Stomach (tissue), 9 donors: ENCODE results near the gene TUBA1B. TPM values are rescaled to one million over a fixed set of nuclear protein-coding genes. Genes with fewer than 3 reads are reported as not detected.

ENCODE experiments used
- DNase-seq, 2 donors: peaks; one replicate each; pipeline versions ENCODE4 v3.0.0 to v3.0.0-alpha.2; 2013 to 2019
- H3K27ac ChIP-seq, 5 donors: fragments of 200-600 bp in 4 of 5; sonication (generic) in 4 of 5; one replicate each; pipeline ENCODE4 v1.5.1; 2013 to 2019; ENCODE audit warnings: mild to moderate bottlenecking in 1 of 5, moderate library complexity in 1 of 5
- H3K27me3 ChIP-seq, 3 donors: fragments of 200-600 bp; sonication (generic); one replicate each; pipeline ENCODE4 v1.5.1; 2017 to 2019; ENCODE audit warnings: mixed run types in 1 of 3
- H3K36me3 ChIP-seq, 4 donors: fragments of 200-600 bp; sonication (generic); 1 replicate in 3 of 4; 2 replicates in 1 of 4; pipeline ENCODE4 v1.5.1; 2016 to 2019
- H3K4me1 ChIP-seq, 4 donors: fragments of 200-600 bp; sonication (generic); one replicate each; pipeline ENCODE4 v1.5.1; 2016 to 2019
- H3K4me3 ChIP-seq, 4 donors: fragments of 200-600 bp; sonication (generic) in 3 of 4; one replicate each; pipeline ENCODE4 v1.5.1; 2016 to 2019; ENCODE audit warnings: mild to moderate bottlenecking in 1 of 4
- H3K9me3 ChIP-seq, 4 donors: fragments of 200-600 bp; sonication (generic); one replicate each; pipeline ENCODE4 v1.5.1; 2016 to 2019
- CTCF ChIP-seq, 7 experiments: fragments of 450-650 bp in 4 of 7; fragments of 200-600 bp in 3 of 7; sonication (generic) in 3 of 7; IDR thresholded peaks; one replicate each; pipeline ENCODE4 v1.5.1; 2016 to 2019; ENCODE audit warnings: antibody characterized with exemption in 7 of 7, control low read depth in 2 of 7, mild to moderate bottlenecking in 1 of 7
- EP300 ChIP-seq: sonication (generic); formaldehyde crosslinking; IDR thresholded peaks from one replicate; pipeline ENCODE4 v1.6.1; 2017; ENCODE audit warnings: antibody characterized with exemption
- POLR2A ChIP-seq, 4 donors: fragments of 450-650 bp; IDR thresholded peaks; one replicate each; pipeline ENCODE4 v1.6.1; 2016; ENCODE audit warnings: antibody characterized with exemption in 4 of 4, control low read depth in 2 of 4, mild to moderate bottlenecking in 1 of 4, moderate library complexity in 1 of 4
- POLR2AphosphoS5 ChIP-seq, 3 donors: sonication (generic); formaldehyde crosslinking; IDR thresholded peaks; one replicate each; pipeline ENCODE4 v1.6.1; 2016; ENCODE audit warnings: antibody characterized with exemption in 3 of 3
- WGBS, 5 donors: extraction: QIAGEN DNeasy Blood & Tissue Kit in 3 of 5; methylation state at CpG; one replicate each; pipeline versions ENCODE4 v1.1.5 to v1.1.7; 2013 to 2018; 5-methylcytosine and 5-hydroxymethylcytosine counted together
- intact Hi-C: fragments of 100-400 bp; cut with DNase I; formaldehyde crosslinking; loops from one replicate; pipeline ENCODE4 v1.15.1; 2023; ENCODE audit warnings: low total_unique reads
- polyA plus RNA-seq, 3 donors: library from polyadenylated mRNA; stranded (reverse); fragments of 200-250 nt; gene quantifications; one replicate each; pipeline ENCODE4 v1.2.3, GENCODE V29; 2013
- total RNA-seq, 5 donors: library from RNA; depleted of rRNA; stranded (reverse); fragments of >200 nt; gene quantifications; one replicate each; pipeline versions ENCODE4 v1.1.0 to v1.2.3, GENCODE V29; 2014 to 2016
- donor health status: healthy with polysubstance abuse.
- donor health status: Bipolar disorder and iron deficiency.
- donor health status: healthy.

Gene TUBA1B
- total and polyA plus RNA-seq, 8 donors, result 205 to 710 (median 390) TPM

GRCh38 chr12:49147384-49147783 is 16.2 kb upstream of the TUBA1B start:
- H3K9me3 ChIP-seq, result no peaks in the 10 kb centered on the region
- H3K27me3 ChIP-seq, result no peaks in the 10 kb centered on the region
- TF ChIP-seq POLR2A (IDR thresholded peaks at IDR 0.05) (no peak), EP300 (no peak), POLR2AphosphoS5 (IDR thresholded peaks at IDR 0.05) (no peak), CTCF (IDR thresholded peaks at IDR 0.05) (no peak)
- H3K36me3 ChIP-seq, result no peaks in the 10 kb centered on the region
- H3K4me3 ChIP-seq, result no peak overlapping the region
- intact Hi-C loops, result no loop called here
- 93 to 100% (median 96%) methylated on average over 2 of the region's 2 CpGs for WGBS, 5 donors
- DNase-seq, result no peak
- no peak overlapping the region for H3K27ac ChIP-seq
- H3K4me1 ChIP-seq, result no peaks in the 10 kb centered on the region

- WGBS, 5 donors, result 93 to 100% (median 95%) methylated on average over 1 of the region's 1 CpG
- H3K4me3 ChIP-seq, result no peak overlapping the region
- H3K36me3 ChIP-seq, result no peaks in the 10 kb centered on the region
- H3K9me3 ChIP-seq, result no peaks in the 10 kb centered on the region
- H3K4me1 ChIP-seq, result no peaks in the 10 kb centered on the region
- no peaks in the 10 kb centered on the region for H3K27me3 ChIP-seq
- H3K27ac ChIP-seq, result no peak overlapping the region
- no peak for DNase-seq
- intact Hi-C loops, result no loop called here
- TF ChIP-seq POLR2A (IDR thresholded peaks at IDR 0.05) (no peak), POLR2AphosphoS5 (IDR thresholded peaks at IDR 0.05) (no peak), CTCF (IDR thresholded peaks at IDR 0.05) (no peak), EP300 (no peak)
Observed at GRCh38 chr12:49146406-49146805, 15.2 kb upstream of the TUBA1B start.

- Histone ChIP-seq H3K9me3 (no peaks in the 10 kb centered on the region), H3K27ac (no peak overlapping the region), H3K27me3 (no peaks in the 10 kb centered on the region), H3K36me3 (no peaks in the 10 kb centered on the region), H3K4me3 (no peak overlapping the region), H3K4me1 (no peaks in the 10 kb centered on the region)
- WGBS, 5 donors, result 71 to 85% (median 77%) methylated on average over 2 of the region's 2 CpGs
- DNase-seq, result no peak
- intact Hi-C loops, result no loop called here
- TF ChIP-seq EP300 (no peak), POLR2A (IDR thresholded peaks at IDR 0.05) (no peak), POLR2AphosphoS5 (IDR thresholded peaks at IDR 0.05) (no peak), CTCF (IDR thresholded peaks at IDR 0.05) (no peak)
Observed at GRCh38 chr12:49144384-49144783, 13.2 kb upstream of the TUBA1B start.

GRCh38 chr12:49138999-49139398 is 7.8 kb upstream of the TUBA1B start:
- Histone ChIP-seq H3K27me3 (no peaks in the 10 kb centered on the region), H3K4me1 (no peaks in the 10 kb centered on the region), H3K4me3 (no peak overlapping the region), H3K27ac (no peak overlapping the region), H3K9me3 (no peaks in the 10 kb centered on the region), H3K36me3 (no peaks in the 10 kb centered on the region)
- WGBS, 5 donors, result 80 to 90% (median 85%) methylated on average over 2 of the region's 2 CpGs
- DNase-seq, result no peak
- intact Hi-C loops, result no loop called here
- no peak for TF ChIP-seq POLR2A (IDR thresholded peaks at IDR 0.05)
- no peak for TF ChIP-seq EP300

- Histone ChIP-seq H3K27me3 (no peaks in the 10 kb centered on the region), H3K9me3 (no peaks in the 10 kb centered on the region), H3K36me3 (no peaks in the 10 kb centered on the region), H3K27ac (no peak overlapping the region), H3K4me3 (no peak overlapping the region), H3K4me1 (peaks cover 0 to 4% (median under 1%) of the 10 kb centered on the region in 4 donors)
- no peak for DNase-seq
- 24 to 45% (median 31%) methylated on average over 2 of the region's 2 CpGs for WGBS, 5 donors
- TF ChIP-seq EP300, result no peak
- no peak for TF ChIP-seq CTCF (IDR thresholded peaks at IDR 0.05)
- no peak for TF ChIP-seq POLR2AphosphoS5 (IDR thresholded peaks at IDR 0.05)
- no peak for TF ChIP-seq POLR2A (IDR thresholded peaks at IDR 0.05)
- intact Hi-C loops, result no loop called here
Observed at GRCh38 chr12:49138587-49138986, 7.4 kb upstream of the TUBA1B start.
